NT2/D1 (cell line): Measurements from ENCODE around the gene FADD.
A peak's percentile ranks its signal among the peaks of the same experiment; 100 is the strongest.

Experiments
- DNase-seq: peaks from one replicate; pipeline ENCODE4 v3.0.0-alpha.2; 2011; ENCODE audit warnings: low read depth, low spot score
- H3K27me3 ChIP-seq: 2 replicates; pipeline ENCODE4 v1.6.0; 2011; ENCODE audit warnings: mild to moderate bottlenecking; ENCODE audit not compliant: insufficient read length, insufficient read depth
- H3K36me3 ChIP-seq: 2 replicates; pipeline ENCODE4 v1.6.1; 2011; ENCODE audit warnings: mild to moderate bottlenecking, low read length, mixed read lengths; ENCODE audit not compliant: insufficient read depth, insufficient read length
- H3K4me1 ChIP-seq: 2 replicates; pipeline ENCODE4 v1.5.1; 2011; ENCODE audit not compliant: insufficient read depth, insufficient read length
- H3K4me3 ChIP-seq: 2 replicates; pipeline ENCODE4 v1.5.1; 2011; ENCODE audit warnings: low read depth; ENCODE audit not compliant: insufficient read length
- H3K9ac ChIP-seq: 2 replicates; pipeline ENCODE4 v1.6.0; 2011; ENCODE audit warnings: low read depth; ENCODE audit not compliant: insufficient read length
- H3K9me3 ChIP-seq: 2 replicates; pipeline ENCODE4 v1.5.1; 2011; ENCODE audit warnings: mild to moderate bottlenecking, low read length; ENCODE audit not compliant: insufficient read depth
- SUZ12 ChIP-seq: IDR thresholded peaks from 2 replicates; pipeline ENCODE4 v1.6.1; 2011; ENCODE audit not compliant: insufficient read length, insufficient read depth; ENCODE audit errors: extremely low read depth
- YY1 ChIP-seq: IDR thresholded peaks from 2 replicates; pipeline ENCODE4 v1.6.1; 2011; ENCODE audit not compliant: insufficient read length, insufficient read depth
- ZNF274 ChIP-seq: IDR thresholded peaks from 2 replicates; pipeline ENCODE4 v1.6.1; 2011; ENCODE audit warnings: mild to moderate bottlenecking, low read depth, low read length

The FADD gene, protein sequence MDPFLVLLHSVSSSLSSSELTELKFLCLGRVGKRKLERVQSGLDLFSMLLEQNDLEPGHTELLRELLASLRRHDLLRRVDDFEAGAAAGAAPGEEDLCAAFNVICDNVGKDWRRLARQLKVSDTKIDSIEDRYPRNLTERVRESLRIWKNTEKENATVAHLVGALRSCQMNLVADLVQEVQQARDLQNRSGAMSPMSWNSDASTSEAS

GRCh38 chr11:70202920-70203750, at the start of gene FADD:
Gene FADD (plus strand): TSS chr11:70203296. CDS start chr11:70203460, 164 bp downstream.
- peaks cover 16% of the 10 kb centered on the region for H3K4me1 ChIP-seq

DNA sequence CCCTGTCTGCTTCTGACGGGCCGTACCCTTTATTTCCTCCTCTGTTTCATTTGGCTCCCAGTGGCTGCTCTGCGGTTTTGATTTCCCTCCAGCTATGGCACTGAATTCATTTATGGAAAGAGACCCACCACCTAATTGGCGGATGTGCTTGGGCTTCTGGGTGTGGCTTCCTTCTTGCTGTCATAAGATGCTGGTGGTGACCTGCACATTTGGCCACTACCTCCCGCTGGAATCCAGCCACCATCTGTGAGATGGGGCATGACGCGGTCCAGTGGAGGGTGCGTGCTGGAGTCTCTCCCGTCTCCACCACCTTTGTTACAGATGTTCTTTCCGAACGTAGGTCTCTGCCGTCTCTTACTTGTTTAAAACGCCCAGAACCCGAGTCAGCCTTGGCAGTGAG, 47.7 kb upstream of the FADD start:
- H3K27me3 ChIP-seq, result no peaks in the 10 kb centered on the region
- H3K4me1 ChIP-seq, result peaks cover 3% of the 10 kb centered on the region
- no peak for TF ChIP-seq SUZ12
- TF ChIP-seq YY1, result no peak
- TF ChIP-seq ZNF274, result no peak
- no peak for DNase-seq
- no peak overlapping the region for H3K4me3 ChIP-seq
- H3K36me3 ChIP-seq, result no peaks in the 10 kb centered on the region
- no peaks in the 10 kb centered on the region for H3K9me3 ChIP-seq
- H3K9ac ChIP-seq, result no peak overlapping the region

More at GRCh38 chr11:70202920-70203750, at the start of gene FADD:
- Histone ChIP-seq H3K27me3 (no peaks in the 10 kb centered on the region), H3K9me3 (no peaks in the 10 kb centered on the region; the same call in 1 of the 2 replicates), H3K9ac (peak within 1 kb of the TSS; percentile 99), H3K4me3 (peak within 1 kb of the TSS; percentile 96), H3K36me3 (peaks cover 44% of the 10 kb centered on the region)
- no peak for TF ChIP-seq ZNF274
- TF ChIP-seq SUZ12, result no peak
- no peak for TF ChIP-seq YY1
- peak; percentile 91 for DNase-seq

- Histone ChIP-seq H3K9ac (no peak overlapping the region), H3K9me3 (no peaks in the 10 kb centered on the region), H3K4me1 (peaks cover 3% of the 10 kb centered on the region), H3K27me3 (no peaks in the 10 kb centered on the region), H3K4me3 (no peak overlapping the region), H3K36me3 (no peaks in the 10 kb centered on the region)
- TF ChIP-seq YY1 (no peak), SUZ12 (no peak), ZNF274 (no peak)
- no peak for DNase-seq
Measured at GRCh38 chr11:70156291-70157037, 46.6 kb upstream of the FADD start.

DNA sequence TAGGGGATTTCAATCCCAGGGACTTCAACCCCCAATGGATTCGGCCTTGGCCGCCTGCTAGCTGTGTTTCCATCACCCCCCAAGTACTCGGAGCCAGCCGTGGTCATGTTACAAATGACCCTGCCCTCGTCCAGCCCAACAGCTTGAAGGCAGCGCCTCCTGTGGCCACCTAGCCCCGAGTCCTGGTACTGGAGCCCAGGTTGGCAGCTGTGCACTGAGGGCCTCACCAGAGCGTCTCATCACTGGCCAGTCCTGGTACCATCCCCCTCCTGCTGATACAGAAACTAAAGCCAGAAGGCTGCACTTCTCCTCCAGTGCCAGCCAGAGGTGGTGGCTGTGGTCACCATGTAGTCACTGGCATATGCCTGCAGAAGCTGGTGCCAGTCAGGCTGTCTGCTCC, 44.9 kb upstream of the FADD start:
- no peaks in the 10 kb centered on the region for H3K9me3 ChIP-seq
- H3K36me3 ChIP-seq, result no peaks in the 10 kb centered on the region
- H3K27me3 ChIP-seq, result no peaks in the 10 kb centered on the region
- DNase-seq, result peak; percentile 48
- TF ChIP-seq YY1, result no peak
- TF ChIP-seq SUZ12, result no peak
- no peak for TF ChIP-seq ZNF274
- peaks cover 3% of the 10 kb centered on the region for H3K4me1 ChIP-seq
- H3K9ac ChIP-seq, result no peak overlapping the region
- H3K4me3 ChIP-seq, result no peak overlapping the region

GRCh38 chr11:70158757-70159389, 44.2 kb upstream of the FADD start:
- H3K4me3 ChIP-seq, result no peak overlapping the region
- H3K36me3 ChIP-seq, result no peaks in the 10 kb centered on the region
- TF ChIP-seq ZNF274 (no peak), YY1 (no peak), SUZ12 (no peak)
- DNase-seq, result no peak
- no peak overlapping the region for H3K9ac ChIP-seq
- no peaks in the 10 kb centered on the region for H3K9me3 ChIP-seq
- no peaks in the 10 kb centered on the region for H3K27me3 ChIP-seq
- H3K4me1 ChIP-seq, result peaks cover 3% of the 10 kb centered on the region

DNA sequence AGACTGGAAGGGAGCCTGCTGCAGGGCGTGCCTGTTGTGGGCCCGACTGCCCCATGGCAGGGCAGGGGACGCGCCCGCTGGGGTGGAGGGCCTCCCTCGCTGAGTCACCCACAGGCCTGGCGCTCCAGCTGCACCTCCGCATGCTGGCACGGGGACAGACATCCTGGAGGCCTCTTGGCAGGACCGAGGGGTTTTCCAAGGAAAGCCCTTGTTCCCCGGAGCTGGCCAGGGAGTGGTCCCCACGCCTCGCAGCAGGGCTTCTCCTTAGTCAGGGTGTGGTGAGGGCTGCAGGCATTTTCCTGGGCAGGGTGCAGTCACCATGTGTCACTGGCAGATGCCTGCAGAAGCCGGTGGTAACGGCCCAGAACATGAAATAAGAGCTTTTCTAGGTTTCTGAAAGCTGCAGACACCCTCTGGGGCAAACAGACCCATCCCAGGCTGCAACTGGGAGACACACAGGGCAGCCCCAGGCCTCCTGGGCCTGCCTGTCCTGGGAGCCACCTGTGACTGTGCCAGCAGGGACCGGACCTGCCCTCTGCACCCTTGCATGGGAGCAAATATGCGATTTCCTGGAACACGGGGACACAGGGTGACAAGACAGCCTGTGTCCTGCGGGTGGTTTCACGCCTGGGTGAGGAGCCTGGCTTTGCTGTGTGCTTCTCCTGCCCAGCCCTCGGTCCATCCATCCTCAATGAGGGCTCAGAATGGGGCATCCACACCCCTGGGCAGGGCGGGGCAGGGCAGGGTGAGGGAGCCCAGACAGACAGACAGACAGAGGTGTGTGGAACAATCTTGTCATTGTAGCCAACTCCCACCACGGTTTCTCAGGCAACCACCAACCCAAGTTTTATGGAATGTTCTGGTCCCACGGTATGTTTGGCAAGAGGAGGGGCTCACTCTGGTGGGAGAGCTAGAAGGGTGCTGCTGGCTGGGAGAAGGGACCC, 43.2 kb upstream of the FADD start:
- H3K27me3 ChIP-seq, result no peaks in the 10 kb centered on the region
- no peaks in the 10 kb centered on the region for H3K36me3 ChIP-seq
- no peaks in the 10 kb centered on the region for H3K9me3 ChIP-seq
- H3K4me3 ChIP-seq, result no peak overlapping the region
- H3K9ac ChIP-seq, result no peak overlapping the region
- DNase-seq, result no peak
- H3K4me1 ChIP-seq, result peaks cover 5% of the 10 kb centered on the region
- no peak for TF ChIP-seq SUZ12
- no peak for TF ChIP-seq YY1
- TF ChIP-seq ZNF274, result no peak
